MM.1S (cell line): ENCODE measurements around the gene ERCC6L2.

Experiments used
- DNase-seq: peaks from one replicate; pipeline ENCODE4 v3.0.0-alpha.2; 2015
- H2AFZ ChIP-seq: fragments of 300-600 bp; sonication (generic); 2 replicates; pipeline ENCODE4 v1.6.0; 2016; ENCODE audit warnings: antibody characterized with exemption, low read length
- H3F3A ChIP-seq: fragments of 300-600 bp; sonication (generic); 2 replicates; pipeline ENCODE4 v1.6.1; 2016; ENCODE audit warnings: mild to moderate bottlenecking, antibody characterized with exemption, low read length, moderate library complexity, mixed read lengths; ENCODE audit not compliant: insufficient read depth
- H3K27ac ChIP-seq: fragments of 300-600 bp; sonication (generic); 2 replicates; pipeline ENCODE4 v1.5.1; 2016; ENCODE audit warnings: mild to moderate bottlenecking, low read length
- H3K27me3 ChIP-seq: fragments of 300-600 bp; sonication (generic); replicated peaks from 2 replicates; pipeline ENCODE4 v1.6.0; 2016; ENCODE audit warnings: low read length; ENCODE audit not compliant: insufficient read depth
- H3K36me3 ChIP-seq: fragments of 300-600 bp; sonication (generic); replicated peaks from 2 replicates; pipeline ENCODE4 v1.6.1; 2016; ENCODE audit warnings: mild to moderate bottlenecking, low read length, mixed read lengths; ENCODE audit not compliant: insufficient read depth
- H3K4me1 ChIP-seq: fragments of 300-600 bp; sonication (generic); 2 replicates; pipeline ENCODE4 v1.6.1; 2016; ENCODE audit warnings: low read length, mixed read lengths
- H3K4me2 ChIP-seq: fragments of 300-600 bp; sonication (generic); 2 replicates; pipeline ENCODE4 v1.6.0; 2016; ENCODE audit warnings: low read depth, low read length
- H3K4me3 ChIP-seq: fragments of 300-600 bp; sonication (generic); 2 replicates; pipeline ENCODE4 v1.5.1; 2016; ENCODE audit warnings: low read length, mixed read lengths
- H3K79me2 ChIP-seq: fragments of 300-600 bp; sonication (generic); 2 replicates; pipeline ENCODE4 v1.6.1; 2016; ENCODE audit warnings: mixed run types, low read length, mixed read lengths
- H3K9ac ChIP-seq: fragments of 300-600 bp; sonication (generic); 2 replicates; pipeline ENCODE4 v1.6.1; 2016; ENCODE audit warnings: low read length, mixed read lengths
- H3K9me2 ChIP-seq: fragments of 300-600 bp; sonication (generic); replicated peaks from 2 replicates; pipeline ENCODE4 v1.6.1; 2016; ENCODE audit warnings: mild to moderate bottlenecking, low read length, mixed read lengths; ENCODE audit not compliant: insufficient read depth
- H3K9me3 ChIP-seq: fragments of 300-600 bp; sonication (generic); replicated peaks from 2 replicates; pipeline ENCODE4 v1.6.1; 2016; ENCODE audit warnings: mild to moderate bottlenecking, low read length, mixed read lengths; ENCODE audit not compliant: insufficient read depth
- H4K20me1 ChIP-seq: fragments of 300-600 bp; sonication (generic); 2 replicates; pipeline ENCODE4 v1.6.1; 2016; ENCODE audit warnings: mild to moderate bottlenecking, low read length, moderate library complexity, mixed read lengths; ENCODE audit not compliant: insufficient read depth
- EZH2 ChIP-seq: fragments of 300-600 bp; sonication (generic); optimal IDR thresholded peaks from 2 replicates; pipeline ENCODE3; 2017; ENCODE audit warnings: low read depth, mild to moderate bottlenecking, antibody characterized with exemption, low read length, mixed read lengths
- EZH2phosphoT487 ChIP-seq: fragments of 300-600 bp; sonication (generic); IDR thresholded peaks from 2 replicates; pipeline ENCODE4 v1.6.1; 2018; ENCODE audit warnings: antibody characterized with exemption, low read length
- TF ChIP-seq, protein P1 (sequence below): fragments of 300-600 bp; sonication (generic); IDR thresholded peaks from 2 replicates; pipeline ENCODE4 v1.5.1; 2016; ENCODE audit warnings: antibody characterized with exemption, low read length, mixed read lengths

Gene ERCC6L2

DNA sequence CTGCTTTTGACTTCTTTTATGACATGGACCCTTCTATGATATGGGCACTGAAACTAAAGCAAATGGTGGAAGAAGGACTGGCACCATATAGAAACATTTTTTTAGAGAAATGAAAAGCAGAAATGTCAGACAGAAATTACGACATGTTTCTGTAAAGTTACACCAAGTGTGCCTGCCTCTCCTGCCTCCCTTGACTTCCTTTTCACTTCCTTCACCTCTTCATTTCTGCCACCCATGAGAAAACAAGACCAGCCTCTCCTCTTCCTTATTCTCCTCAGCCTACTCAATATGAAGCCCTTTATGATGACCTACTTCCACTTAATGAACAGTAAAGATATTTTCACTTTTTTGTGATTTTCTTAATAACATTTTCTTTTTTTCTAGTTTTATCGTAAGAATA lies 44.5 kb downstream of the ERCC6L2 start:
- no peaks in the 10 kb centered on the region for H3K4me1 ChIP-seq
- H3K9me2 ChIP-seq = no peaks in the 10 kb centered on the region; the same call in 1 of the 2 replicates
- TF ChIP-seq EZH2phosphoT487 (no peak), EZH2 (no peak)
- TF ChIP-seq, protein P1, sequence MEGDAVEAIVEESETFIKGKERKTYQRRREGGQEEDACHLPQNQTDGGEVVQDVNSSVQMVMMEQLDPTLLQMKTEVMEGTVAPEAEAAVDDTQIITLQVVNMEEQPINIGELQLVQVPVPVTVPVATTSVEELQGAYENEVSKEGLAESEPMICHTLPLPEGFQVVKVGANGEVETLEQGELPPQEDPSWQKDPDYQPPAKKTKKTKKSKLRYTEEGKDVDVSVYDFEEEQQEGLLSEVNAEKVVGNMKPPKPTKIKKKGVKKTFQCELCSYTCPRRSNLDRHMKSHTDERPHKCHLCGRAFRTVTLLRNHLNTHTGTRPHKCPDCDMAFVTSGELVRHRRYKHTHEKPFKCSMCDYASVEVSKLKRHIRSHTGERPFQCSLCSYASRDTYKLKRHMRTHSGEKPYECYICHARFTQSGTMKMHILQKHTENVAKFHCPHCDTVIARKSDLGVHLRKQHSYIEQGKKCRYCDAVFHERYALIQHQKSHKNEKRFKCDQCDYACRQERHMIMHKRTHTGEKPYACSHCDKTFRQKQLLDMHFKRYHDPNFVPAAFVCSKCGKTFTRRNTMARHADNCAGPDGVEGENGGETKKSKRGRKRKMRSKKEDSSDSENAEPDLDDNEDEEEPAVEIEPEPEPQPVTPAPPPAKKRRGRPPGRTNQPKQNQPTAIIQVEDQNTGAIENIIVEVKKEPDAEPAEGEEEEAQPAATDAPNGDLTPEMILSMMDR = no peak
- no peaks in the 10 kb centered on the region for H3F3A ChIP-seq
- H3K4me3 ChIP-seq = no peak overlapping the region
- no peaks in the 10 kb centered on the region for H3K79me2 ChIP-seq
- H3K27me3 ChIP-seq = no peaks in the 10 kb centered on the region
- no peak overlapping the region for H2AFZ ChIP-seq
- DNase-seq = no peak
- no peaks in the 10 kb centered on the region for H3K9me3 ChIP-seq
- H4K20me1 ChIP-seq = no peaks in the 10 kb centered on the region; the same call in 1 of the 2 replicates
- H3K27ac ChIP-seq = no peak overlapping the region
- no peaks in the 10 kb centered on the region for H3K36me3 ChIP-seq
- no peak overlapping the region for H3K9ac ChIP-seq
- H3K4me2 ChIP-seq = no peak overlapping the region

DNA sequence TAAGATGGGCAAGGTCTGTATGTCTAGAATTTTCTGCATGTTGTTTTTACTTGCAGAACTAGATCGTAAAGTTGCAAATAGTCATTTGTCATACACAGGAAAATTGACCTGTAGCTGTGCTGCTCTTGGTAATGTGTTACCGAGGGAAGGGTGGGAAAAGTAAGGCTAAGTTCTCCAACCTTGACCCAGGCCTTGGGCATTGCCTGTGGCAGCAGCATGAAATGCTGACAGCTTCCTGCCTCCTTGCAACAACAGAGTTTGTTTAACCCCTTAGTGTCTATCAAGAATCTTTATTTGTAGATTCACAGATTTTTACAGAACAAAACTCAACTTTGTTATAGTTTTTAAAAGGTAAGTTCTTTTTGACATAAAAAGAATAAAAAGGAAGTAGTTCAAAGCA lies 48.3 kb downstream of the ERCC6L2 start:
- no peak overlapping the region for H3K4me2 ChIP-seq
- H3K9ac ChIP-seq = no peak overlapping the region
- DNase-seq = no peak
- no peaks in the 10 kb centered on the region for H3K27me3 ChIP-seq
- H3K4me3 ChIP-seq = no peak overlapping the region
- H3K9me2 ChIP-seq = no peaks in the 10 kb centered on the region
- no peak overlapping the region for H3K27ac ChIP-seq
- H3F3A ChIP-seq = no peaks in the 10 kb centered on the region
- H3K4me1 ChIP-seq = no peaks in the 10 kb centered on the region
- no peak overlapping the region for H2AFZ ChIP-seq
- 0 out of 2 replicates have a peak, but pooled peaks cover 2% of the 10 kb centered on the region for H3K36me3 ChIP-seq
- no peaks in the 10 kb centered on the region for H3K9me3 ChIP-seq
- TF ChIP-seq, protein P1 = no peak
- no peak for TF ChIP-seq EZH2
- TF ChIP-seq EZH2phosphoT487 = no peak
- H3K79me2 ChIP-seq = no peaks in the 10 kb centered on the region
- H4K20me1 ChIP-seq = no peaks in the 10 kb centered on the region; the same call in 1 of the 2 replicates

DNA sequence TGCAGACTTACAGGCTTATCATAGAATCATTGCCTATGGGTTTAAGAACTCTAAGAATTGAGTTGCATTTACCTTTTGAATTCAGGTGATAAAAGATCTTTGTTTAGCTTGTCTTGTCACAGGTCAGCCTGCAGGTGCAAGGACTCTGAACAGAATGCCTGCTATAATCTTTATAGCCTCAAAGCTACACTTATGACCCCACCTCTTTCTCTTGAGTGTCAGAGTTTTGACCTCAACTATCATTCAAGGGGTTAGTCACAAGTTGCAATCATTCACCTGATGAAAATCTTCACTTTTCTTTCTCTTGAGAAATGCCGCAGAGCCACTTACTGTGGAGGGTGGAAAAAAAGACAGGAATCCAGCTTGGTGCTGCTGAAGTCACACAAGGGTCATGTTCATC lies 49.5 kb downstream of the ERCC6L2 start:
- Histone ChIP-seq H3K9me2 (no peaks in the 10 kb centered on the region), H3K27ac (no peak overlapping the region), H3K9me3 (no peaks in the 10 kb centered on the region), H3K4me3 (no peak overlapping the region), H3K27me3 (no peaks in the 10 kb centered on the region), H4K20me1 (no peaks in the 10 kb centered on the region; the same call in 1 of the 2 replicates), H3K4me1 (no peaks in the 10 kb centered on the region), H3F3A (no peaks in the 10 kb centered on the region), H2AFZ (no peak overlapping the region), H3K9ac (no peak overlapping the region), H3K79me2 (no peaks in the 10 kb centered on the region), H3K36me3 (0 out of 2 replicates have a peak, but pooled peaks cover 2% of the 10 kb centered on the region), H3K4me2 (no peak overlapping the region)
- no peak for DNase-seq
- TF ChIP-seq, protein P1 = no peak
- no peak for TF ChIP-seq EZH2
- no peak for TF ChIP-seq EZH2phosphoT487
